ENCODE measurements around the gene SAMD4B. TPM values are rescaled to one million over a fixed set of nuclear protein-coding genes. Genes with fewer than 3 reads are reported as not detected.

SAMD4B gene
- polyA plus RNA-seq, 5 donors, result 79.7 to 128 (median 117) TPM

DNA sequence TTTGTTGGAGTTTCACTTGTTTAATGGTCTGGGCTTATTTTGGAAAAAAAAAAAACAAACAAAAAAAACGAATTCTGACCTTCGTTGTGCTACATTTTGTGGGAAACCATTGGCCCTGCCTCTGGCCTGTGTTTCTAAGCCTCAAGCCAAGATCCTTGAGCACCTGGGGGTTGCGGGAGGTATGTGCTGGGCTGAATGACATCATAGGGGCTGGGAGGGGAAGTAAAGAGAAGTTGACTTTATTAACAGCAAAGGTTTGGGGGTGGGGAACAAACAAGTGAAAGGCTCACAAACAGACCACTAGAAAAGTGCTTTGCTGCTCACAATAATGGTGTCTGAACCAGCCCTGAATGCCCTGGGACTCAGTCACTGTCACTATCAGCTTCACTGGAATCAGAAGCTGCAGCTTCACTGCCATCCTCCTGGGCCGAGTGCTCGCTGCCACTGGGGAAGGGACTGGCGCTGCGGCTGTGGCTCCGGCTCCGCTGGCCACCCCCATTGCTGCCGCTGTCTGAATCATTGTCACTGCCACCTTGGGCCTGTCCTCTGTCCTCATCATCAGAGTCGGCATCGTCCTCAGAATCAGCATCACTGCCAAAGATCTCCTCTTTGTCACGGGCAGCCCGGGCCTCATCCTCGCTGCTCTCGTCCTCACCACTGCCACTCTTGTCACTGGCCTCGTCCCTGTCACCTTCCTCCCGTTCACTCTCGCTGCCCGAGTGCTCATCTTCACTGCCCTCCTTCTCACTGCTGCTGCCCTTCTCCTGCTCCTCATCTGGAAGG, 43.6 kb downstream of the SAMD4B start:
- no peak for DNase-seq

DNA sequence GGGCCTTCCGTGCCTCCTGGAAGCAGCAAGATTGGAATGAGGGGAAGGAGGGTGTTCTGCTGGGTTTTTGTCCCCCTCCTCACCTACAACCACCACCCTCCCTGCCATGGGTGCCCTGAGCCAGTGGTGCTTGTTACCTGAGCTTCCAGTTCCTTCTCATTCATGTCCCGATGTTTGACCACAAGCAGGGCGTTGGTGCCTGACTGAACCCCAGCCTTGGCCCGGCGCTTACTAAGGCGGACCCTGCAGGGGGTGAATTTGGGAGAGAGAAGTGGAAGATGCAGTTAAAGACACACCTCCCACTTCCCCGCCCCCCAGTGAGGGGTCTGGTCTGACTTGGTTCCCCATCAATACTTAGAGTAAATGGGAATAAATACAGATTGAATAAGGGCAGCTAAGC, 44.3 kb downstream of the SAMD4B start:
- DNase-seq, result no peak

DNA sequence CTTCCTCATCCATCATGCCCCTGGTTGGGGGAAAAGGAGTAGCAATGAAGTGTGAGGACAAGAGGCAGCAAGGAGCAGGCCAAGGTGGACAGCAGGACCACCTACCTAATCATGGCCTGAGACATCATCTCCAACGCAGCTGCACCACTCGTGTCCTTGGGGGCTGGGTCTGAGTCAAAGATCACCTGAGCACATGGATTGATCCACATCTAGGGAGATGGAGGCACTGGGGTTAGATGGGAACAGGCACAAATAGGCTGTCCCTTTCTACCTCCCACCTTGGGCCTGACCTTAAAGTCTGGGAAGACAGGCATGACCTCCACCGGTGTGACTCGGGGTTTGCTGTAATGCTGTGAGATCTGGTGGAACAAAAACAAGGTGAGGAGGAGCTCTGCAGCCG, 46.4 kb downstream of the SAMD4B start:
- DNase-seq, result no peak

DNA sequence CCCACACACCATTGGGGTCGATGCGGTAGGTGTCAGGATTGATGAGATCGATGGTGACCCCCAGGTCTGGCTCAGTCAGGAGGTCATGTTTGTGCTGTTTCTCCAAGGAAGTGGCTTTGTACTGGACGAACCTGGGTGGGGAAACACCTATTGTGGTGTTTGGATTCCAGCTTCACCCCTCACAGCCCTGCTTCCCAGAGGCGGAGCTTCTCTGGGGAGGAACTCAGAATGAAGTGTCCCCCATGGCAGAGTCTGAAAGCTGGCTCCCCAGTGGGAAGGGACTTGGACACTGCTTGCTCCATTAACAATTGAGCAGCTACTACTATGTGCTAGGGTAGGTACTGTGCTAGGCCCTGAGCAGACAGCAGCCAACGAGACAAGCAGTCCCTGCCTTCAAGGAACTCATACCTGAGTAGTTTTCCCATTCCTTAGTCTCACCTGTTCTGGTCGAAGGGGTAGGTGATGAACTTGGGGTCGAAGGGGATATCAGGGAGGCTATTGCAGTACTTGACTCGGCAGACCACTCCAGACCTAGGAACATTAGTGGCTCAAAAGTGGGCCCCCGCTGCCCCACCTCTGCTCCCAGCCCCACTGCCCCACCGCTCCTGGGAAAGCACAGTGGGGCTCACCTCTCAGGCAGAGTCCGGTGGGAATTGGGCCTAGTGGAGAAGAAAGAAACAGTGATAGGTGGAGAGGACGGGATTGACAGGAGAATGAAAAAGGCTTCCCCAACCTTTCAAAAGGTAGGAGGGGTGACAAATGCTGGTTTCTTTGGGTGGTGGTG, 47.6 kb downstream of the SAMD4B start:
- no peak for DNase-seq

DNA sequence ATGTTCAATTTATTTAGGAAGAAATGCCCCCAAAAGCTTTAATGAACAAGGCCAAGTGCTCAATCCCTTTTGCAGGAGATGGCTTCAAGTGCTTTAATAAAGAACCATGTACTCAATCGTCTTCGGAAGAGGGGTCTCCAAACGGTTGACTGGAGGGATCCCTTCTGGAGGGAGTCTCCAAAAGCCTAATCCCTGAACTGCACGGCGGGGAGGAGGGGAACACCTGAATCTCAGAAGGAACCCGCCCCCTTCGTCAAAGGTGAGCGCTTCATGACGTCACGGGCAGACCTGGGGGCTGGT, 48.2 kb downstream of the SAMD4B start:
- DNase-seq, result no peak

DNA sequence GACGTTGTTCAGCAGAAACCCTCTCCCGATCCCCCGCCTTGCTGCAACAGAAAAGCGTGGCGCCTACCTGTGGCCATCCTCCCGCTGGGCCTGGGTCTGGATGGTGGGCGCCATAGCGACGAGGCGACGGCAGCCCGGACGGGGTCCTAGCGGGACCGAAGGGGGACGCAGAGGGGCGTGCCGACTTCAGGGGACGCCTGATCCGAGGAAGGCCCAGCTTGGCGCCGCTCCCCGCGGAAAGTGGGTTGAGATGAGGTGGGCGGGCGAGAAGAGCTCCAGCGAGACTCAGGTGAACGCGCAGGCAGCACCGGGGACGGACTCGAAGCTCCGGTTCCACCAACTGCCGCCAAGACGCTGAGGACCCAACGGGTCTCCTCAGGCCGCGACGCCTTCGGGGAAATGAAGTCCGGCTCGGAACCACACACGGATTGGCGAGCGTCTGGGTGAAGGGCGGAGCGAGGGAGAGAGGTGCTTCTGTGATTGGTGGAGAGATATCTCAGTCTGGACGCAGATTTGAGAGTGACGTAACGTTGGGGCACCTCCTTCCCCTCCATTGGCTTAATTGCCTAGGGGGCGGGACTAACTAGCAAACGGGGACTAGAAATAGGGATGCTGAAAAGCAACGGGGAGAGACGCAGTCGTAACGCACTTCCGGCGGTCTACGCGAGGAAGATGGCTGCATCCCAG, 48.7 kb downstream of the SAMD4B start, which contains the start of the genes MED29 and PAF1:
TSS of gene MED29 (plus strand) at position 628 of the 687 bp plus-strand sequence. CDS start at position 673, 45 bp downstream.
TSS of gene PAF1 (minus strand) at position 356 of the 687 bp plus-strand sequence. CDS start at position 114, 242 bp downstream.
- DNase-seq, result peak; percentile 99 to 100

DNA sequence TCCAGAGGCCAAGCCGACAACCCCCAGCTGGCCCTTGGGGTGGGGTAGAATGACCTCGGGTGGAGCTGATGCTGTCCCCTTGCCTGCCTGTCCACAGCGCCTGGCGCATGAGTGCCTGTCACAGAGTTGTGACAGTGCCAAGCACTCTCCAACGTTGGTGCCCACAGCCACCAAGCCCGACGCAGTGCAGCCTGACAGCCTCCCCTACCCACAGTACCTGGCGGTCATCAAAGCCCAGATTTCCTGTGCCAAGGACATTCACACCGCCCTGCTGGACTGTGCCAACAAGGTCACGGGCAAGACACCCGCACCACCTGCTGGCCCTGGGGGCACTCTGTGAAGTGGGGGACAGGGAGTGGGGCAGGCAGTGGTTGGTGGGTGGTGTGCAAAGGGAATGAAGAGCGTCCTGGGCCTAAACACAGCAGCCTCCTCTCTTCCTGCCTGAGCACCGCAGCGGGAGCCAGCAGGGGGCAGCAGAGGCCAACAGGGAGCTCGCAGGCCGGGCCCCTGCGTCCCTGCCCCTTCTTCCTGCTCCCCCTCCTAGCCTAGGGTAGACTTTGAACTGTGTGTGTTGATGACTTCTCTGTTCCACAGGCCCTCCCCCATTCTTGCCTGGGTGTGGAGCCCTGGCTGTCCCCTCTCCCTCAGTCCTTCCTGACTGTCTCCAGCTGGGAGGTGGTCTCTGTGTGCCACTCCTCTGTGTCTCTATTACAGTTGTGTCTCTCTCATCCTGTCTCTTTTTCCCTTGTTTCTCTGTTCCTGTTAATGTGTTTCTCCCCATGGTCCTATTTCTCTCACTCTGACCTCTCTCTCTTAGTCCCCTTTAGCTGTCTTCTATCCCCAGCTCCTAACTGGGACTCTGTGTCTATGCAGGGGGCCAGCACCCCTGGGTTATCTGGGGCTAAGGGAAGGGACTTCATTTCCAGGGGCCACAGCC, 55.4 kb downstream of the SAMD4B start:
- peak; percentile 76 to 80 for DNase-seq

DNA sequence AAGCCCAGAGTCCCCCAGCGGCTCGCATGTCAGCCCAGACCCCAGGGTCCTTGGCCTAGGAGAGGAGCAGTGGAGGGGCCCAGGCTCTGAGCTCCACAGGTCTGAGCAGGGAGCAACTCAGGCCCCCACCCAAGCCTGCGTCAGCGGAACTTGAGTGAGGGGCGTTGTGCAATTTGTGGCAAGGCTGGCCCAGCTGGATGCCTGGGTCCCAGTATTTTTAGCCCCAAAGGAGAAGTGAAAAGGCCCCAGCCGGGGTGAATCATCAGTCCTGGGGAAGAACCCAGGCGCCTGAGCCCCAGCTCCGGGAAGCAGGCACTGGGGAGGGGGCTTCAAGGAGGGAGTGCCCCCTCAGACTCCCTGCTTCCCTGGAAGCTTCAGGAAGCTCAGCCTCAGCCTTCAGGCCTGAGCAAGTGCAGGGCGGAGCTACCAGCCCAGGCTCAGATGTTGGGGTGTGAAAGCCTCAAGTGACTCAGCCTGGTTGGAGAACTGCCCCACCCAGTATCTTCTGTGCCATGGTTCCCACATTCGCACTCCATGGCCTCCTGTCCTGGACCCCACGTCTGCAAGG, 56.2 kb downstream of the SAMD4B start:
- DNase-seq, result no peak

DNA sequence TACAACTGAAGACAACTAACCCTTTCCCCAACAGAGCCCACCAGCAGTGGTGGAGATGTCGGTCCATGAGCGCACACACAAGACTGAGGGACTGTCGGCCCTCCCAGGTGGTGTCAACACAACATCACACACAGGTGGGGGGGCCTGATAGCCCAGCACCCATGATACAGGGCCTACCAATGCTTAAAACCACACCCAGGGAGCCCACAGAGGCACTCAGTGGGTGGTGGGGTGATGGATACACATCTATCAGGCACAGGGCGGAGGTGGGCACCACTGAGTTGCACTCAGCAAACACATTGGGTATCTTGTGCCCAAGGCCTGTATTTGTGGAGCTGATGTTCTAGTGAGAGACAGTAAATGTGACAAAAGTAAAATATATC, 57.4 kb downstream of the SAMD4B start:
- no peak for DNase-seq

DNA sequence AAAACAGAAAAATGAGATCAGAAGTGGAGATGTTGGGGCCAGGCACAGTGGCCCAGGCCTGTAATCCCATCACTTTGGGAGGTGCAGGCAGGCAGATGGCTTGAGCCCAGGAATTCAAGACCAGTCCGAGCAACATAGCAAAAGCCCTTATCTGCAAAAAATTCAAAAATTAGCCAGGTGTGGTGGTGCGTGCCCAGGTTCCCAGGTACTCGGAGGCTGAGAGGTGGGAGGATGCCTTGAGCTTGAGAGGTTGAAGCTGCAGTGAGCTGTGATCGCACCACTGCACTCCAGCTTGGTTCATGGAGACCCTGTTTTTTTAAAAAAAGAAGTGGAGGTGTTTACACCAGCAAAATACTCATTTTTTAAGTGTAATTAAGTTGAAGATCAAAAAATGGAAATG, 57.8 kb downstream of the SAMD4B start:
- no peak for DNase-seq

DNA sequence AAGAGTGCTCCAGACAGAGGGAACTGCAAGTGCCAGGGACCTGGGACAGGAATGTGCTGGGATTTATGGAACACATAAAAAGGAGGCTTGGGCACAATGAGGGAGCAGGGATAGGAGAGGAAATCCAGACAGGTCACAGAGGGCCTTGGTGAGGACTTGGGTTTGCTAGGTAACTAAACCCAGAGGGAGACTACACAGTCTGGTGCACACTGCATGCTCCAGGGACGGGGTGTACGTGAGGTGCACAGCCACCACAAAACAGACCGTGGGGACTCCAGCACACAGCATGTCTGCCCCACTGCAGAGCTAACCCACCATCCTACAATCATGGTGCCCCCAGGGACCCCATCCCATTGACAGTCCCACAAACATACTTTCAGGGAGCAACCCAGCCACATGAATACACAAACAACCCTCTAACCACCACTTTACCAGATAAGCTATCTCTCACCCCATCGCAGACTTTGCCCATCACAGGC, 58.9 kb downstream of the SAMD4B start:
- DNase-seq, result no peak

DNA sequence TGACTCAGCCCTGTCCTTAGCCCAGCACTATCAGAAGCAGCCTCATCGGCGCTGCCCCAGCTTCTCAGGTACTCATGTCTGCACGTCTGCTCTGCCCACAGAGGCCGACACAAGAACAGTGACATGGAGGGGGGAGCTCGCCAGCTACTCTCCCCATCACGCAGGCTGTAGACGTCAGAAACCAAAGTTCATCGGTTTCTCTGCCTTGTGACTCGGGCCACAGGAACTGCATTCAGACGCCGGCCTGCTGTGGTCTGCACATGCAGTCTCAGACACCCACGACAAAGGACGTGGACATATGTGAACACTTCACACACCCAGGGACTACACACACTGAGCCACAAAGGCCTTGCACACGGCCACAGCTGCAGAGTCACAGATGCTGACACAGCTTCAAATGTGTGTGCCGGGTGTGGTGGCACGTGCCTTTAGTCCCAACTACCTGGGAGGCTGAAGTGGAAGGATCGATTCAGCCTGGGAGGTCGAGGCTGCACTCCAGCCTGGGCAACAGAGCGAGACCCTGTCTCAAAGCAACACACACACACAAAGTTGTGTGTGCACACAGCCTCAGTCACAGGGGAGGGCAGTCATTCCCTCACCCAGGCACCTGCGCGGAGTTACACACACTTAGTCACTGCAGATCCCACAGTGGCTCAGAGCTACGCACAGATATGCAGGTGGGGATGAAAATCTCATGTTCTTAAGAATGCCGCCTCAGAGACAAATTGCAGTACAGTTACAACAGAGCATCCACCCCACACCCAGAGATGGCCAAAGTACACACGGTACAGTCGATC, 59.5 kb downstream of the SAMD4B start:
- no peak for DNase-seq

DNA sequence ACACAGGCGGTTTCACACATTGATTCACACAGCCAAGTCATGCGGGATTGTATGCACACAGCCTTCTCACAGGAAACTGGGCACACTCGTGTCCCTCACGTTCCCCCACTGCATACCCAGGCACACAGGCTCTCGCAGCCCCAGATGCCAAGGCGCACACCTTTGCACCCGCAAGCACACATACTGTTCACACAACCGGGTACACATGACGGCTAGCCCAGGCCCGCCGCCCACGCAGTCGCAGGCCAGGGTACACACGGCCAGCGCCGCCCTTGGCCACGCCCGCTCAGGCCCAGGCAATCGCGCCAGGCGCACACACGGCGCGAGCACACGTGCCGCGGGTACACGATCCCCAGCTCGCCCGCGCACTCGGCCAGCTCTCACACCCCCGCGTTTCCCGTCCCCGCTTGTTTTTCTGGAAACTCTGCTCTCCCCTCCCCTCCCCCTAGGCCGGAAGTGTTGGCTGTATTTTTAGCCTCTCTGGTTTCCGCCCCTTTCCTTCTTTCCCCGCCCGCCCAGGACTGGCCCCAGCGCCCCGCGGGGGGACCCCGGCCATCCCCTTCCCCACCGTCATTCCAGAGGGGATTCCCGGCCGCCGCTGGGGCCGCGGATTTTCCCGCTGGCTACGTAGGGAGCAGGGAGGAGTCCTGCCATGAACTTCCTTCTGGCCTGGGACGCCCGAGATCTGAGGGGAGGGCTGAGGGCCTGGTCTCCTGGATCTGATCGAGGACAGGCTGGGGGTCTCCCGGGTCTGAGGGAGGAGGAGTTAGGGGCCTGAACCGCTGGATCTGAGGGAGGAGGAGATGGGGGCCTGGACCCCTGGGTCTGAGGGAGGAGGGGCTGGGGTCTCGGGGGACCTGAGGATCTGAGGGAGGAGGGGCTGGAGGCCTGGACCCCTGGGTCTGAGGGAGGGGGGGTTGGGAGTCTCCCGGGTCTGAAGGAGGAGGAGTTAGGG, 60.4 kb downstream of the SAMD4B start:
- DNase-seq, result peak; percentile 90 to 93

DNA sequence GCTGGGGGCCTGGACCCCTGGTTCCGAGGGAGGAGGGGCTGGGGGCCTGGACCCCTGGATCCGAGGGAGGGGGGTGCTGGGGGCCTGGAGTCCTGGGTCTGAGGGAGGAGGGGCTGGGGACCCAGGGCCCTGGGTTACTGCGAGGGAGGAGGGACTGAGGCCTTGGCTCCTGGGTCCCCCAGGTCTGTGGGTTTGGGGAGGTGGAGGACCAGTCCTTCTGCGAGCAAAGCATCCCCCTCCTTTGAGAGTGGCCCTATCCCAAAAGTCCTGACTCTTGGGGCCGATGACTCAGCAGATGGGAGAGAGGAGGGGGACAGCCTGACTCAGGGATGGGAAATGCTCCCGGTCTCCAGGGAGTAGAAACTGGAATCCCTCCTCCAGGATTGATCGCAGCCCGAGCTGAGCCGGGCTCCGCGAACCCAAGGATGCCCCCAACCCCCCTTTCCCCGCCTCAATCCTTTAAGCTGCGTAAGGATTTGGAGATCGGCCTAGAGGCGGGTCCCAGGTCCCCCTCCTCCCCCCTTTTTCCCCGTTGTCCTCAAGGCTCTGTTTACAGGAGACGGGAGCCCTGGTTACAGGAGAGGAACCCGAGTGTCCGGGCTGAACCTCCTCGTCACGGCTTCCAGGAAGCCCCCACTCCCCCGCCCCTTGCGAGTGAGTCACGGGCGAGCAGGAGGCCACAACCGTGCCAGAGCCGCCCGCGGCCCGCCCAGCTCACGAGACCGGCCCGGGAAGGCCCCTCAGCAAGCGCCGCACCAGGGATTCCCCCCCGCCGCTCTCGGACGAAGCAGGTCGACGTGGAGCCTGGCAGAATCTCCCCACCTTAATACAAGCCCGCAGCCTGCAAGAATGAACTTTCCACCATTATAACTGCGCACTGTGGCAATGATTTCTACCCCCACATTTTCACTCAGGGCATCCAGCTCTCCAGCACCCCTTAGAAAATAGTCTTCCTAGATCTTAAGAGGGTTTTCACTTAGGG, 61.4 kb downstream of the SAMD4B start:
- DNase-seq, result peak; percentile 93 to 96

DNA sequence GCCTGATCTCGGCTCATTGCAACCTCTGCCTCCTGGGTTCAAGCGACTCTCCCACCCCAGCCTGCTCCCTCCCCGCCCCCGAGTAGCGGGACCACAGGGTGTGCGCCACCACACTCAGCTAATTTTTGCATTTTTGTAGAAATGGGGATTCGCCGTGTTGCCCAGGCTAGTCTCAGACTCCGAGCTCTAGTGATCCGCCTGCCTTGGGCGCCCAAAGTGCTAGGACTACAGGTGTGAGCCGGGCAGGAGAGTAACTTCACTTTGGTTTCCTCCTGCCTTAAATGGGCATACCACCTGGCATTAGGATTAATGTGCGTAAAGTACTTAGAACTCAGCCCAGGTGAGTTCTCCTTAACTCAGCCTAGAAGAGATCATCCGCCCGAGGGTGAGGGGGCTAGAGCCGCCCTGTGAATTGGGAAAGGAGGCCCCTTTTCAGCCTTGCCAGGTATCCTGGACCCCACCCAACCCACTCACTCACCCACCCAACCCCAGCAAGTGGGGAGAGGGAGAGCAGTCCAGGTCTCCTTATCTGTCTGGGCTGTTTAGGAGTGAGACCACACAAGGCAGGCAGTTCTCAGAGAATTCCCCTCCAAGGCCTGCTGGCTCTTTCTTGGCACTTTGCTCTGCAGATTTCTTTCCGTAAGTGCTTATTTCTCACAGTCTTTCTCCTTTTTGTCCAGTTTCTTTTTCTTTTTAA, 63.2 kb downstream of the SAMD4B start:
- DNase-seq, result no peak

DNA sequence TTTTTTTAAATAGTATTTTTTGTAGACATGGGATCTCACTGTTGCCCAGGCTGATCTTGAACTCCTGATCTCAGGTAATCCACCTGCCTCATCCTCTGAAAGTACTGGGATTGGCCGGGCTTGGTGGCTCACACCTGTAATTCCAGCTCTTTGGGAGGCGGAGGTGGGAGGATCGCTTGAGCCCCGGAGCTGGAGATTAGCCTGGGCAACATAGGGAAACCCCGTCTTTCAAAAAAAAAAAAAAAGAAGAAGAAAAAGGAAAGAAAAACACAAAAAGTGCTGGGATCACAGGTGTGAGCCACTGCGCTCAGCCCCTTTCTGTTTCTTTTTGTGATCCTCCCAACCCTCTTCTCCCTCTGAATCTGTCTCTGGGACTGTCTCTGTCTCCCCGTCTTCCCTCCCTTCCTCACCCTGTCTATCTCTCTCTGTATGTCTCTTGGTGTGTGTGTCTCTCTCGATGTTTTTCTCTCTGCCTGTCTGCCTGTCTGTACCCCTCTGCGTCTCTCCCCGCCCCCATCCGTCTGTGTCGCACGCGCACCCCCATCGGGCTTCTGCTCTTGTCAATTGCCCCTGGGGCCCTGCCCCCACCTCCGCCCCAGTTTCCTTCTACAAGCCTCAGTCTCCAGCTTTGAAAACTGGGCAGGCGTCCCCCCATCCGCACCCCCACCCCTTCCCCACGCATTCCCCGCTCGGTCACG, 63.9 kb downstream of the SAMD4B start:
- DNase-seq, result no peak
